OCI-LY1 (cell line): ENCODE results near the gene MAPK1.
"Not testable (repeated sequence)": the region's sequence is repeated elsewhere in the genome, so short reads cannot be mapped to it uniquely, and the experiment has no call there.

Experiments
- H2AFZ ChIP-seq: fragments of 200-600 bp; sonication (generic), shearing (Covaris generic); 2 replicates; pipeline ENCODE4 v1.6.0; 2014; ENCODE audit warnings: antibody characterized with exemption, mild to moderate bottlenecking, low read length
- H3F3A ChIP-seq: fragments of 200-600 bp; sonication (generic), shearing (Covaris generic); 2 replicates; pipeline ENCODE4 v1.6.0; 2014; ENCODE audit warnings: mild to moderate bottlenecking, antibody characterized with exemption, low read length, moderate library complexity; ENCODE audit not compliant: insufficient read depth
- H3K27ac ChIP-seq: fragments of 200-600 bp; sonication (generic); 2 replicates; pipeline ENCODE4 v1.5.1; 2014; ENCODE audit warnings: low read length, mixed run types, mild to moderate bottlenecking, low read depth; ENCODE audit not compliant: poor library complexity, severe bottlenecking
- H3K27me3 ChIP-seq: fragments of 200-600 bp; sonication (generic); 2 replicates; pipeline ENCODE4 v1.6.0; 2014; ENCODE audit warnings: antibody characterized with exemption, mild to moderate bottlenecking, low read length, moderate library complexity; ENCODE audit not compliant: insufficient read depth
- H3K36me3 ChIP-seq: fragments of 200-600 bp; sonication (generic); 2 replicates; pipeline ENCODE4 v1.6.1; 2014; ENCODE audit warnings: mild to moderate bottlenecking, antibody characterized with exemption, low read length, moderate library complexity, mixed read lengths; ENCODE audit not compliant: insufficient read depth
- H3K4me1 ChIP-seq: fragments of 200-600 bp; sonication (generic); 2 replicates; pipeline ENCODE4 v1.5.1; 2014; ENCODE audit warnings: mild to moderate bottlenecking, low read length, moderate library complexity; ENCODE audit not compliant: insufficient read depth, severe bottlenecking
- H3K4me2 ChIP-seq: fragments of 200-600 bp; sonication (generic), shearing (Covaris generic); 2 replicates; pipeline ENCODE4 v1.6.1; 2014; ENCODE audit warnings: low read length
- H3K4me3 ChIP-seq: fragments of 200-600 bp; sonication (generic); 2 replicates; pipeline ENCODE4 v1.5.1; 2014; ENCODE audit warnings: low read length, low read depth, mild to moderate bottlenecking, mixed read lengths; ENCODE audit not compliant: poor library complexity, severe bottlenecking
- H3K79me2 ChIP-seq: fragments of 200-600 bp; shearing (Covaris generic); 2 replicates; pipeline ENCODE4 v1.6.1; 2016; ENCODE audit warnings: mixed run types, low read length, mixed read lengths; ENCODE audit not compliant: insufficient read depth
- H3K9ac ChIP-seq: fragments of 200-600 bp; sonication (generic), shearing (Covaris generic); 2 replicates; pipeline ENCODE4 v1.6.1; 2014; ENCODE audit warnings: mild to moderate bottlenecking, low read length, mixed read lengths
- H3K9me2 ChIP-seq: fragments of 200-600 bp; sonication (generic), shearing (Covaris generic); 2 replicates; pipeline ENCODE4 v1.6.1; 2014; ENCODE audit warnings: low read depth, mild to moderate bottlenecking, low read length, mixed read lengths
- H3K9me3 ChIP-seq: fragments of 200-600 bp; shearing (Covaris generic); 2 replicates; pipeline ENCODE4 v1.6.1; 2014; ENCODE audit warnings: low read length, mixed read lengths
- H4K20me1 ChIP-seq: fragments of 200-600 bp; sonication (generic), shearing (Covaris generic); 2 replicates; pipeline ENCODE4 v1.6.0; 2016; ENCODE audit warnings: mild to moderate bottlenecking, low read length; ENCODE audit not compliant: insufficient read depth
- EZH2 ChIP-seq: fragments of 200-600 bp; sonication (generic), shearing (Covaris generic); IDR thresholded peaks from 2 replicates; pipeline ENCODE4 v1.8.0; 2017; ENCODE audit warnings: borderline replicate concordance, mixed run types, mild to moderate bottlenecking, antibody characterized with exemption, low read length, moderate library complexity, mixed read lengths
- TF ChIP-seq, protein P1 (sequence below): fragments of 200-600 bp; sonication (generic), shearing (Covaris generic); IDR thresholded peaks from 2 replicates; pipeline ENCODE4 v1.5.1; 2017; ENCODE audit warnings: mild to moderate bottlenecking, antibody characterized with exemption, low read length, moderate library complexity, mixed read lengths

Gene MAPK1

DNA sequence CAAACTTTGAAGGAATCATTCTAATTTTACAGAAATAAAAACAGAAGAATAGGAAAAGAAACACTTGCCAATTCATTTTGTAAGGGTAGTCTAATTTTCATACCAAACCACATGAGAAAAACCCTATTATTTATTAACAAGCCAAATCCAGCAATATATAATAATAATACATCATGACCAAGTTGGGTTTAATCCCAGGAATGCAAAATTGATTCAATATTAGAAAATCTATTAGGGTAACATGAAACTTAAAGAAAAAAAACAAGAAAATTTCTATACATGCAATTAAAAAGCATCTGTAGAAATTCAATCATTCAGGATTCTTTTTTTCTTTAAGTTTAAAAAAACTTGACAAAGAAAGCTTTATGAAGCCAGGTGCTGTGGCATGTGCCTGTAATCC is 16.8 kb downstream of the MAPK1 start:
- Histone ChIP-seq H3K4me3 (no peak overlapping the region), H3F3A (no peaks in the 10 kb centered on the region), H3K36me3 (peaks cover 34% of the 10 kb centered on the region), H3K27ac (no peak overlapping the region), H3K79me2 (peaks cover 94% of the 10 kb centered on the region), H3K4me1 (peaks cover 33% of the 10 kb centered on the region), H3K9me2 (no peaks in the 10 kb centered on the region), H3K4me2 (no peak overlapping the region), H2AFZ (no peak overlapping the region), H4K20me1 (0 out of 2 replicates have a peak, but pooled peaks cover under 1% of the 10 kb centered on the region), H3K27me3 (no peaks in the 10 kb centered on the region), H3K9ac (no peak overlapping the region), H3K9me3 (0 out of 2 replicates have a peak, but pooled peaks cover 3% of the 10 kb centered on the region)
- no peak for TF ChIP-seq EZH2
- TF ChIP-seq, protein P1, sequence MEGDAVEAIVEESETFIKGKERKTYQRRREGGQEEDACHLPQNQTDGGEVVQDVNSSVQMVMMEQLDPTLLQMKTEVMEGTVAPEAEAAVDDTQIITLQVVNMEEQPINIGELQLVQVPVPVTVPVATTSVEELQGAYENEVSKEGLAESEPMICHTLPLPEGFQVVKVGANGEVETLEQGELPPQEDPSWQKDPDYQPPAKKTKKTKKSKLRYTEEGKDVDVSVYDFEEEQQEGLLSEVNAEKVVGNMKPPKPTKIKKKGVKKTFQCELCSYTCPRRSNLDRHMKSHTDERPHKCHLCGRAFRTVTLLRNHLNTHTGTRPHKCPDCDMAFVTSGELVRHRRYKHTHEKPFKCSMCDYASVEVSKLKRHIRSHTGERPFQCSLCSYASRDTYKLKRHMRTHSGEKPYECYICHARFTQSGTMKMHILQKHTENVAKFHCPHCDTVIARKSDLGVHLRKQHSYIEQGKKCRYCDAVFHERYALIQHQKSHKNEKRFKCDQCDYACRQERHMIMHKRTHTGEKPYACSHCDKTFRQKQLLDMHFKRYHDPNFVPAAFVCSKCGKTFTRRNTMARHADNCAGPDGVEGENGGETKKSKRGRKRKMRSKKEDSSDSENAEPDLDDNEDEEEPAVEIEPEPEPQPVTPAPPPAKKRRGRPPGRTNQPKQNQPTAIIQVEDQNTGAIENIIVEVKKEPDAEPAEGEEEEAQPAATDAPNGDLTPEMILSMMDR: no peak

DNA sequence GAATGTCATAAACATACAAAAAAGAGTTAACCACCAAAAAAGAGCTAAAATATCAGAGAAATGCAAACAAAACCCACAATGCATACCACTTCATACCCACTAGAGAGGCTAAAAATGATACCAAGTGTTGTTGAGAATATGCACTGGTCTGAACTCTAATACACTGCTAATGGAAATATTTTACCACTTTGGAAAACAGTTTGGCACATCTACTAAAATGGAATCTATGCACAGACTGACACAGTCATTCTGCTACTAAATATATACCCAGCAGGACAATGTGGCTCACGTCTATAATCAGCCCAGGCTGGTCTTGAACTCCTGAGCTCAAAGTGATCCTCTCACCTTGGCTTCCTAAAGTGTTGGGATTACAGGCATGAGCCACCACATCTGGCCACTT is 18.0 kb downstream of the MAPK1 start:
- H3K9me3 ChIP-seq: 0 out of 2 replicates have a peak, but pooled peaks cover 3% of the 10 kb centered on the region
- H3K4me2 ChIP-seq: no peak overlapping the region
- H3K4me3 ChIP-seq: no peak overlapping the region
- no peak for TF ChIP-seq EZH2
- TF ChIP-seq, protein P1: no peak
- H3K79me2 ChIP-seq: peaks cover 93% of the 10 kb centered on the region
- no peaks in the 10 kb centered on the region for H3K9me2 ChIP-seq
- no peaks in the 10 kb centered on the region for H3K27me3 ChIP-seq
- no peak overlapping the region for H3K9ac ChIP-seq
- H4K20me1 ChIP-seq: 0 out of 2 replicates have a peak, but pooled peaks cover 4% of the 10 kb centered on the region
- H3K36me3 ChIP-seq: peaks cover 40% of the 10 kb centered on the region
- no peak overlapping the region for H2AFZ ChIP-seq
- no peak overlapping the region for H3K27ac ChIP-seq
- no peaks in the 10 kb centered on the region for H3F3A ChIP-seq
- peaks cover 27% of the 10 kb centered on the region for H3K4me1 ChIP-seq

DNA sequence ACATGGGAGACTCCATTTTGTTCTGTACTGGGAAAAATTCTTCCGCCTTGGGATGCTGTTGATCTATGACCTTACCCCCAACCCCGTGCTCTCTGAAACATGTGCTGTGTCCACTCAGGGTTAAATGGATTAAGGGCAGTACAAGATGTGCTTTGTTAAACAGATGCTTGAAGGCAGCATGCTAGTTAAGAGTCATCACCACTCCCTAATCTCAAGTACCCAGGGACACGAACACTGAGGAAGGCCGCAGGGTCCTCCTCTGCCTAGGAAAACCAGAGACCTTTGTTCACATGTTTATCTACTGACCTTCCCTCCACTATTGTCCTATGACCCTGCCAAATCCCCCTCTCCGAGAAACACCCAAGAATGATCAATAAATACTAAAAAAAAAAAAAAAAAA is 19.4 kb downstream of the MAPK1 start:
- not testable (repeated sequence) for H4K20me1 ChIP-seq, H3K27me3 ChIP-seq, H2AFZ ChIP-seq, H3K4me2 ChIP-seq, H3K27ac ChIP-seq, H3F3A ChIP-seq, H3K9me3 ChIP-seq, H3K9me2 ChIP-seq, H3K9ac ChIP-seq, H3K4me3 ChIP-seq
- peaks cover 37% of the 10 kb centered on the region for H3K4me1 ChIP-seq
- peaks cover 47% of the 10 kb centered on the region for H3K36me3 ChIP-seq
- peaks cover 93% of the 10 kb centered on the region for H3K79me2 ChIP-seq
